Activated CD8-positive, alpha-beta T cell treated with anti-CD3 and anti-CD28 coated beads for 36 hours (primary cell): ENCODE results near the gene ANKRD33. TPM values are rescaled to one million over a fixed set of nuclear protein-coding genes. Genes with fewer than 3 reads are reported as not detected.

Source experiments
- ATAC-seq: fragments of 200-7000 bp; cut with Tn5 transposase; one replicate; pipeline ENCODE4 v1.10.0; 2021; ENCODE audit warnings: mild to moderate bottlenecking, moderate library complexity
- CTCF ChIA-PET: fragments of 350-600 bp; sonication (Branson Sonifier 250); formaldehyde crosslinking; loops from one replicate; lab custom pipeline; 2021; ENCODE audit warnings: antibody characterized with exemption; lab: Charles Lee
- POLR2A ChIA-PET: fragments of 350-600 bp; sonication (Branson Sonifier 250); formaldehyde crosslinking; loops from one replicate; lab custom pipeline; 2021; ENCODE audit warnings: antibody characterized with exemption; lab: Charles Lee
- DNase-seq: peaks from one replicate; pipeline ENCODE4 v3.0.0-alpha.2; 2020
- H3K27ac Mint-ChIP-seq: one replicate; pipeline ENCODE4 v1.8.0; 2021; ENCODE audit warnings: mild to moderate bottlenecking, mixed read lengths
- H3K27me3 Mint-ChIP-seq: one replicate; pipeline ENCODE4 v1.8.0; 2021; ENCODE audit warnings: mixed read lengths
- H3K36me3 Mint-ChIP-seq: one replicate; pipeline ENCODE4 v1.8.0; 2021; ENCODE audit warnings: low read depth, mixed read lengths
- H3K4me1 Mint-ChIP-seq: one replicate; pipeline ENCODE4 v1.8.0; 2021; ENCODE audit warnings: low read depth, mixed read lengths
- H3K4me3 Mint-ChIP-seq: one replicate; pipeline ENCODE4 v1.8.0; 2021; ENCODE audit warnings: mild to moderate bottlenecking, moderate library complexity, mixed read lengths
- H3K9me3 Mint-ChIP-seq: one replicate; pipeline ENCODE4 v1.8.0; 2021; ENCODE audit warnings: mixed read lengths
- CTCF ChIP-seq: fragments of 200-600 bp; IDR thresholded peaks from one replicate; pipeline ENCODE4 v1.8.0; 2022; ENCODE audit warnings: antibody characterized with exemption, mild to moderate bottlenecking
- intact Hi-C: fragments of 100-400 bp; cut with micrococcal nuclease; formaldehyde crosslinking; loops from one replicate; pipeline ENCODE4 v1.10.0; 2022
- total RNA-seq, 2 experiments: library from RNA; stranded (reverse); gene quantifications; one replicate each; pipeline ENCODE4 v1.2.3, GENCODE V29; 2021

The ANKRD33 gene
- total RNA-seq, 2 experiments from 2014 or later, result not detected

GRCh38 chr12:51864833-51865670 is 22.9 kb upstream of the ANKRD33 start:
- no peak for DNase-seq
- TF ChIP-seq CTCF, result no peak
- Mint-ChIP-seq H3K27me3 (peaks cover 55% of the 10 kb centered on the region), H3K27ac (no peak overlapping the region), H3K4me1 (peaks cover 16% of the 10 kb centered on the region), H3K4me3 (no peak overlapping the region), H3K36me3 (no peaks in the 10 kb centered on the region), H3K9me3 (no peaks in the 10 kb centered on the region)
- POLR2A ChIA-PET, result interaction anchor here (0.7 to 1.3 kb wide), 2 partner anchors 19 to 37 kb away, joined by 3 to 4 read pairs; no protein-coding TSS in a partner anchor
- intact Hi-C loops, result no loop called here
- CTCF ChIA-PET, result interaction anchor here (1.1 to 2.4 kb wide), 5 partner anchors 9 to 444 kb away, joined by 3 to 20 read pairs (median 5); no protein-coding TSS in a partner anchor
- ATAC-seq, result peak; percentile 52

- DNase-seq (no peak), ATAC-seq (no peak)
- Mint-ChIP-seq H3K27ac (no peak overlapping the region), H3K27me3 (peaks cover 60% of the 10 kb centered on the region), H3K9me3 (no peaks in the 10 kb centered on the region), H3K4me1 (peaks cover 22% of the 10 kb centered on the region), H3K36me3 (no peaks in the 10 kb centered on the region), H3K4me3 (no peak overlapping the region)
- ChIA-PET POLR2A (no interaction called here), CTCF (interaction anchor here (1.5 to 2.1 kb wide), 2 partner anchors 10 to 159 kb away, joined by 4 to 7 read pairs; no protein-coding TSS in a partner anchor)
- no peak for TF ChIP-seq CTCF
- intact Hi-C loops, result no loop called here
These were observed 22.1 kb upstream of the ANKRD33 start for GRCh38 chr12:51865757-51866270.

- H3K27me3 Mint-ChIP-seq, result peaks cover 59% of the 10 kb centered on the region
- H3K4me1 Mint-ChIP-seq, result peaks cover 24% of the 10 kb centered on the region
- H3K4me3 Mint-ChIP-seq, result no peak overlapping the region
- POLR2A ChIA-PET, result no interaction called here
- no peak for DNase-seq
- intact Hi-C loops, result no loop called here
- H3K9me3 Mint-ChIP-seq, result no peaks in the 10 kb centered on the region
- no peaks in the 10 kb centered on the region for H3K36me3 Mint-ChIP-seq
- ATAC-seq, result no peak
- no peak overlapping the region for H3K27ac Mint-ChIP-seq
- TF ChIP-seq CTCF, result no peak
- CTCF ChIA-PET, result interaction anchor here (1.7 to 2.1 kb wide), 2 partner anchors 9 to 46 kb away, joined by 5 to 7 read pairs; no protein-coding TSS in a partner anchor
These were observed 21.6 kb upstream of the ANKRD33 start for GRCh38 chr12:51866324-51866723.

GRCh38 chr12:51866762-51867161 is 21.1 kb upstream of the ANKRD33 start:
- ATAC-seq (no peak), DNase-seq (no peak)
- Mint-ChIP-seq H3K36me3 (no peaks in the 10 kb centered on the region), H3K4me1 (peaks cover 24% of the 10 kb centered on the region), H3K4me3 (no peak overlapping the region), H3K9me3 (no peaks in the 10 kb centered on the region), H3K27ac (no peak overlapping the region), H3K27me3 (peaks cover 59% of the 10 kb centered on the region)
- intact Hi-C loops, result no loop called here
- ChIA-PET CTCF (interaction anchor here (1.7 to 2.1 kb wide), 2 partner anchors 9 to 47 kb away, joined by 5 to 7 read pairs; no protein-coding TSS in a partner anchor), POLR2A (no interaction called here)
- TF ChIP-seq CTCF, result no peak

GRCh38 chr12:51867371-51867770 is 20.5 kb upstream of the ANKRD33 start:
- no peak overlapping the region for H3K4me3 Mint-ChIP-seq
- H3K4me1 Mint-ChIP-seq, result peaks cover 24% of the 10 kb centered on the region
- no peaks in the 10 kb centered on the region for H3K36me3 Mint-ChIP-seq
- no peak overlapping the region for H3K27ac Mint-ChIP-seq
- intact Hi-C loops, result no loop called here
- CTCF ChIA-PET, result interaction anchor here (0.7 to 2.1 kb wide), 3 partner anchors 8 to 446 kb away, joined by 3 to 7 read pairs (median 5); no protein-coding TSS in a partner anchor
- POLR2A ChIA-PET, result no interaction called here
- ATAC-seq (no peak), DNase-seq (no peak)
- no peaks in the 10 kb centered on the region for H3K9me3 Mint-ChIP-seq
- no peak for TF ChIP-seq CTCF
- H3K27me3 Mint-ChIP-seq, result peaks cover 55% of the 10 kb centered on the region
